AG09309 (cell line): ENCODE results near the gene FBLN1.

Experiments used
- DNase-seq: peaks from one replicate; pipeline ENCODE4 v3.0.0-alpha.2; 2010; ENCODE audit warnings: low read depth
- H3K4me3 ChIP-seq: 2 replicates; pipeline ENCODE4 v1.5.1; 2011; ENCODE audit warnings: mild to moderate bottlenecking, low read depth, low read length, moderate library complexity; ENCODE audit not compliant: control insufficient read depth
- CTCF ChIP-seq: IDR thresholded peaks from 2 replicates; pipeline ENCODE4 v1.5.1; 2011; ENCODE audit warnings: mild to moderate bottlenecking, low read depth, low read length, inconsistent platforms; ENCODE audit not compliant: insufficient read depth, control insufficient read depth; ENCODE audit errors: missing control alignments

The FBLN1 gene

GRCh38 chr22:45526281-45526680 is 23.6 kb downstream of the FBLN1 start:
- no peak for TF ChIP-seq CTCF
- no peak overlapping the region for H3K4me3 ChIP-seq
- no peak for DNase-seq

- no peak for DNase-seq
- H3K4me3 ChIP-seq: no peak overlapping the region
- TF ChIP-seq CTCF: no peak
These were observed 24.2 kb downstream of the FBLN1 start for GRCh38 chr22:45526768-45527360.

- no peak overlapping the region for H3K4me3 ChIP-seq
- no peak for DNase-seq
- no peak for TF ChIP-seq CTCF
These were observed 24.8 kb downstream of the FBLN1 start for GRCh38 chr22:45527456-45527855.

- no peak for TF ChIP-seq CTCF
- no peak overlapping the region for H3K4me3 ChIP-seq
- no peak for DNase-seq
These were observed 25.4 kb downstream of the FBLN1 start for GRCh38 chr22:45528046-45528445.

GRCh38 chr22:45529105-45529504 is 26.4 kb downstream of the FBLN1 start:
- no peak for DNase-seq
- TF ChIP-seq CTCF: no peak

GRCh38 chr22:45529971-45530575 is 27.4 kb downstream of the FBLN1 start:
- no peak overlapping the region for H3K4me3 ChIP-seq
- no peak for TF ChIP-seq CTCF
- DNase-seq: no peak

More at GRCh38 chr22:45529105-45529504, 26.4 kb downstream of the FBLN1 start:
- no peak overlapping the region for H3K4me3 ChIP-seq
